ENCODE measurements around the gene PIGW.
"Not testable (repeated sequence)": the region's sequence is repeated elsewhere in the genome, so short reads cannot be mapped to it uniquely, and the experiment has no call there.

The PIGW gene

GRCh38 chr17:36508439-36508838 is 26.3 kb upstream of the PIGW start:
- not testable (repeated sequence) for H3K4me1 ChIP-seq (ENCODE audit: control insufficient read depth, insufficient read depth, low read length, poor library complexity, severe bottlenecking); H3K4me3 ChIP-seq (ENCODE audit: extremely low read depth, insufficient read depth, low read length, poor library complexity, severe bottlenecking); H3K27ac ChIP-seq (ENCODE audit: low read depth, low read length, severe bottlenecking); H3K9me3 ChIP-seq (ENCODE audit: control insufficient read depth, low read length)
- 83% methylated on average over 1 of the region's 2 CpGs; no CpG with 5 or more reads in 1 of the 2 experiments for WGBS, 2 experiments (ENCODE audit: insufficient coverage in 2 of 2)
- peaks cover 89% of the 10 kb centered on the region for H3K36me3 ChIP-seq (ENCODE audit: control insufficient read depth, insufficient read depth, low read length)

GRCh38 chr17:36509272-36509985 is 25.4 kb upstream of the PIGW start:
- H3K36me3 ChIP-seq (ENCODE audit: control insufficient read depth, insufficient read depth, low read length): peaks cover 89% of the 10 kb centered on the region
- no peaks in the 10 kb centered on the region for H3K9me3 ChIP-seq (ENCODE audit: control insufficient read depth, low read length)

GRCh38 chr17:36510636-36511035 is 24.2 kb upstream of the PIGW start:
- Histone ChIP-seq H3K4me3 (ENCODE audit: extremely low read depth, insufficient read depth, low read length, poor library complexity, severe bottlenecking) (no peak overlapping the region), H3K9me3 (ENCODE audit: control insufficient read depth, low read length) (no peaks in the 10 kb centered on the region), H3K27ac (ENCODE audit: low read depth, low read length, severe bottlenecking) (no peak overlapping the region), H3K4me1 (ENCODE audit: control insufficient read depth, insufficient read depth, low read length, poor library complexity, severe bottlenecking) (no peaks in the 10 kb centered on the region), H3K36me3 (ENCODE audit: control insufficient read depth, insufficient read depth, low read length) (peaks cover 89% of the 10 kb centered on the region)
- 86 to 99% methylated on average over 12 to 14 of the region's 14 CpGs for WGBS, 2 experiments (ENCODE audit: insufficient coverage in 2 of 2)

More at GRCh38 chr17:36509272-36509985, 25.4 kb upstream of the PIGW start:
- no peak overlapping the region for H3K4me3 ChIP-seq (ENCODE audit: extremely low read depth, insufficient read depth, low read length, poor library complexity, severe bottlenecking)
- no peak overlapping the region for H3K27ac ChIP-seq (ENCODE audit: low read depth, low read length, severe bottlenecking)
- H3K4me1 ChIP-seq (ENCODE audit: control insufficient read depth, insufficient read depth, low read length, poor library complexity, severe bottlenecking): no peaks in the 10 kb centered on the region
- 96 to 99% methylated on average over 8 of the region's 9 CpGs for WGBS, 2 experiments (ENCODE audit: insufficient coverage in 2 of 2)

- Histone ChIP-seq H3K27ac (ENCODE audit: low read depth, low read length, severe bottlenecking) (no peak overlapping the region), H3K36me3 (ENCODE audit: control insufficient read depth, insufficient read depth, low read length) (peaks cover 88% of the 10 kb centered on the region), H3K4me3 (ENCODE audit: extremely low read depth, insufficient read depth, low read length, poor library complexity, severe bottlenecking) (no peak overlapping the region), H3K4me1 (ENCODE audit: control insufficient read depth, insufficient read depth, low read length, poor library complexity, severe bottlenecking) (no peaks in the 10 kb centered on the region), H3K9me3 (ENCODE audit: control insufficient read depth, low read length) (no peaks in the 10 kb centered on the region)
- whole genome bisulfite sequencing, 2 experiments (ENCODE audit: insufficient coverage in 2 of 2): 97 to 100% methylated on average over 2 to 6 of the region's 6 CpGs
Measured at GRCh38 chr17:36511216-36511615, 23.6 kb upstream of the PIGW start.

GRCh38 chr17:36512641-36513040 is 22.1 kb upstream of the PIGW start:
- Histone ChIP-seq H3K9me3 (ENCODE audit: control insufficient read depth, low read length) (no peaks in the 10 kb centered on the region), H3K27ac (ENCODE audit: low read depth, low read length, severe bottlenecking) (no peak overlapping the region), H3K4me3 (ENCODE audit: extremely low read depth, insufficient read depth, low read length, poor library complexity, severe bottlenecking) (no peak overlapping the region), H3K4me1 (ENCODE audit: control insufficient read depth, insufficient read depth, low read length, poor library complexity, severe bottlenecking) (no peaks in the 10 kb centered on the region), H3K36me3 (ENCODE audit: control insufficient read depth, insufficient read depth, low read length) (peaks cover 82% of the 10 kb centered on the region)
- WGBS, 2 experiments (ENCODE audit: insufficient coverage in 2 of 2): 88% methylated on average over 1 of the region's 5 CpGs; no CpG with 5 or more reads in 1 of the 2 experiments

- H3K36me3 ChIP-seq (ENCODE audit: control insufficient read depth, insufficient read depth, low read length): peaks cover 72% of the 10 kb centered on the region
- H3K4me3 ChIP-seq (ENCODE audit: extremely low read depth, insufficient read depth, low read length, poor library complexity, severe bottlenecking): no peak overlapping the region
- 91 to 93% methylated on average over 3 of the region's 3 CpGs for WGBS, 2 experiments (ENCODE audit: insufficient coverage in 2 of 2)
- H3K4me1 ChIP-seq (ENCODE audit: control insufficient read depth, insufficient read depth, low read length, poor library complexity, severe bottlenecking): no peaks in the 10 kb centered on the region
- no peaks in the 10 kb centered on the region for H3K9me3 ChIP-seq (ENCODE audit: control insufficient read depth, low read length)
- H3K27ac ChIP-seq (ENCODE audit: low read depth, low read length, severe bottlenecking): no peak overlapping the region
Measured at GRCh38 chr17:36514856-36515255, 19.9 kb upstream of the PIGW start.

- WGBS, 2 experiments (ENCODE audit: insufficient coverage in 2 of 2): 95% methylated on average over 3 of the region's 4 CpGs
- H3K4me3 ChIP-seq (ENCODE audit: extremely low read depth, insufficient read depth, low read length, poor library complexity, severe bottlenecking): no peak overlapping the region
- no peaks in the 10 kb centered on the region for H3K4me1 ChIP-seq (ENCODE audit: control insufficient read depth, insufficient read depth, low read length, poor library complexity, severe bottlenecking)
- no peaks in the 10 kb centered on the region for H3K9me3 ChIP-seq (ENCODE audit: control insufficient read depth, low read length)
- no peak overlapping the region for H3K27ac ChIP-seq (ENCODE audit: low read depth, low read length, severe bottlenecking)
- peaks cover 71% of the 10 kb centered on the region for H3K36me3 ChIP-seq (ENCODE audit: control insufficient read depth, insufficient read depth, low read length)
Measured at GRCh38 chr17:36515837-36516236, 18.9 kb upstream of the PIGW start.

GRCh38 chr17:36523113-36523512 is 11.7 kb upstream of the PIGW start:
- H3K27ac ChIP-seq (ENCODE audit: low read depth, low read length, severe bottlenecking): no peak overlapping the region
- no peaks in the 10 kb centered on the region for H3K9me3 ChIP-seq (ENCODE audit: control insufficient read depth, low read length)
- no peaks in the 10 kb centered on the region for H3K4me1 ChIP-seq (ENCODE audit: control insufficient read depth, insufficient read depth, low read length, poor library complexity, severe bottlenecking)
- 86 to 100% methylated on average over 1 to 2 of the region's 2 CpGs for WGBS, 2 experiments (ENCODE audit: insufficient coverage in 2 of 2)
- peaks cover 66% of the 10 kb centered on the region for H3K36me3 ChIP-seq (ENCODE audit: control insufficient read depth, insufficient read depth, low read length)
- H3K4me3 ChIP-seq (ENCODE audit: extremely low read depth, insufficient read depth, low read length, poor library complexity, severe bottlenecking): no peak overlapping the region

GRCh38 chr17:36524428-36524876 is 10.3 kb upstream of the PIGW start:
- Histone ChIP-seq H3K36me3 (ENCODE audit: control insufficient read depth, insufficient read depth, low read length) (peaks cover 60% of the 10 kb centered on the region), H3K9me3 (ENCODE audit: control insufficient read depth, low read length) (no peaks in the 10 kb centered on the region), H3K27ac (ENCODE audit: low read depth, low read length, severe bottlenecking) (no peak overlapping the region), H3K4me1 (ENCODE audit: control insufficient read depth, insufficient read depth, low read length, poor library complexity, severe bottlenecking) (peaks cover 9% of the 10 kb centered on the region), H3K4me3 (ENCODE audit: extremely low read depth, insufficient read depth, low read length, poor library complexity, severe bottlenecking) (no peak overlapping the region)
- WGBS, 2 experiments (ENCODE audit: insufficient coverage in 2 of 2): 89 to 96% methylated on average over 3 of the region's 4 CpGs

GRCh38 chr17:36525113-36525512 is 9.7 kb upstream of the PIGW start:
- 92 to 100% methylated on average over 2 of the region's 2 CpGs for WGBS, 2 experiments (ENCODE audit: insufficient coverage in 2 of 2)
- H3K9me3 ChIP-seq (ENCODE audit: control insufficient read depth, low read length): no peaks in the 10 kb centered on the region
- H3K4me1 ChIP-seq (ENCODE audit: control insufficient read depth, insufficient read depth, low read length, poor library complexity, severe bottlenecking): peaks cover 15% of the 10 kb centered on the region
- peaks cover 61% of the 10 kb centered on the region for H3K36me3 ChIP-seq (ENCODE audit: control insufficient read depth, insufficient read depth, low read length)
- H3K27ac ChIP-seq (ENCODE audit: low read depth, low read length, severe bottlenecking): no peak overlapping the region
- no peak overlapping the region for H3K4me3 ChIP-seq (ENCODE audit: extremely low read depth, insufficient read depth, low read length, poor library complexity, severe bottlenecking)

- Histone ChIP-seq H3K4me1 (ENCODE audit: control insufficient read depth, insufficient read depth, low read length, poor library complexity, severe bottlenecking) (peaks cover 15% of the 10 kb centered on the region), H3K36me3 (ENCODE audit: control insufficient read depth, insufficient read depth, low read length) (peaks cover 58% of the 10 kb centered on the region), H3K27ac (ENCODE audit: low read depth, low read length, severe bottlenecking) (no peak overlapping the region), H3K4me3 (ENCODE audit: extremely low read depth, insufficient read depth, low read length, poor library complexity, severe bottlenecking) (no peak overlapping the region), H3K9me3 (ENCODE audit: control insufficient read depth, low read length) (no peaks in the 10 kb centered on the region)
- 91 to 96% methylated on average over 6 of the region's 6 CpGs for WGBS, 2 experiments (ENCODE audit: insufficient coverage in 2 of 2)
Measured at GRCh38 chr17:36525888-36526287, 8.9 kb upstream of the PIGW start.
